Activated B cell treated with CpG ODN at 0.5 μM for 24 hours (primary cell): ENCODE measurements around the gene YBX2. TPM values are rescaled to one million over a fixed set of nuclear protein-coding genes. Genes with fewer than 3 reads are reported as not detected.

ENCODE experiments used
- ATAC-seq: fragments of 200-7000 bp; cut with Tn5 transposase; one replicate; pipeline ENCODE4 v1.10.0; 2021; ENCODE audit warnings: low read depth, mild to moderate bottlenecking, moderate library complexity
- CTCF ChIA-PET: fragments of 350-600 bp; sonication (Branson Sonifier 250); formaldehyde crosslinking; loops from one replicate; lab custom pipeline; 2021; ENCODE audit warnings: antibody characterized with exemption; lab: Charles Lee
- POLR2A ChIA-PET: fragments of 350-600 bp; sonication (Branson Sonifier 250); formaldehyde crosslinking; loops from one replicate; lab custom pipeline; 2021; ENCODE audit warnings: antibody characterized with exemption; lab: Charles Lee
- DNase-seq: peaks from one replicate; pipeline ENCODE4 v3.0.0; 2022
- H3K27ac Mint-ChIP-seq: one replicate; pipeline ENCODE4 v1.8.0; 2020; ENCODE audit warnings: mixed read lengths
- H3K27me3 Mint-ChIP-seq: one replicate; pipeline ENCODE4 v1.8.0; 2021; ENCODE audit warnings: mixed read lengths
- H3K36me3 Mint-ChIP-seq: one replicate; pipeline ENCODE4 v1.8.0; 2021; ENCODE audit warnings: low read depth, mixed read lengths
- H3K4me1 Mint-ChIP-seq: one replicate; pipeline ENCODE4 v1.8.0; 2021; ENCODE audit warnings: mixed read lengths
- H3K4me3 Mint-ChIP-seq: one replicate; pipeline ENCODE4 v1.8.0; 2020; ENCODE audit warnings: mild to moderate bottlenecking, mixed read lengths
- H3K9me3 Mint-ChIP-seq: one replicate; pipeline ENCODE4 v1.8.0; 2020; ENCODE audit warnings: mixed read lengths
- intact Hi-C: fragments of 100-400 bp; cut with micrococcal nuclease; formaldehyde crosslinking; loops from one replicate; pipeline ENCODE4 v1.15.1; 2024
- total RNA-seq: library from RNA; stranded (reverse); gene quantifications from 2 replicates; pipeline ENCODE4 v1.2.3, GENCODE V29; 2022
- TF ChIP-seq, protein P1 (sequence below): fragments of 200-600 bp; IDR thresholded peaks from one replicate; pipeline ENCODE4 v1.8.0; 2022; ENCODE audit warnings: antibody characterized with exemption, mild to moderate bottlenecking

Gene YBX2
- total RNA-seq, 1 donor from 2014 or later = 0.16 TPM

DNA sequence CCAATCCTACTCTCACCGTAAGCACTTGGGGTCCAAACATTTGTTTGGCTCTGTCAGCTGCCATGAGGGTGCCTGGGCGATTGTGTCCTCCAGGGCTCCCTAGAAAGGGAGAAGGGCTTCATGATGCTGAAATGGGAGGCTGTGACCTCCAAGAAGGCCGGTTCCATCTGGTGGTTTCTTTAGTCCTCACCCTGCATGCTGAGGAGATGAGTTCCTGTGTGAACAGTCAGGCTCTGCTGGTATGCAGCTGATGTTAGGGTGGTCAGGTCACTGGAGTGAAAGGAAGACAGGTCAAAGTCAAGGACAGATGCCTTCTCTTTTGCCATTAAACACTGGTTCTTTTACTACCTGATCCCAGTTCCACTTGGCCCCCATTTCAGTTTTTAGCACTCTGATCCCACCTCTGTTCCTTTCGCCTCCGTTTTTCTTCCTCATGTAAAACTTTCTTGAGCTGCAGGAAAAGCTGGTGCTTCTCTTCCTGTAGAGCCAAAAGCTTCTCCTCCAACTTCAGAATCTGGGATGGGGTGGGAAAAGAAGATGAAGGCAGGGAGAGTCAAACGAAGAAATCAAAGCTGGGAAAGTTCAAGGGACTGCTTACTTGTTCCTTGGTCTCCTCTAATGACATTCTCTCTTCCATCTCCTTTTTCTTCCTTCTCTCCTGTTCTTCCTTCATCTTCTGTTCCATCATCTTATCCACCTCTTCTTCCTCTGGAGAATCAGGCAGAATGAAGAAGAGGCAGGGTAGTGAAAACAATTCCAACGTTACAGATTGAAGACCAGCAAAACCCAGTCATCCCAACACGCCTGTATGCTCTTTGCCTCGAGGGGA is 19.7 kb upstream of the YBX2 start:
- peaks cover 74% of the 10 kb centered on the region for H3K36me3 Mint-ChIP-seq
- peak overlapping the region; percentile 85 for H3K4me3 Mint-ChIP-seq
- intact Hi-C loops = no loop called here
- H3K4me1 Mint-ChIP-seq = peaks cover 62% of the 10 kb centered on the region
- TF ChIP-seq, protein P1, sequence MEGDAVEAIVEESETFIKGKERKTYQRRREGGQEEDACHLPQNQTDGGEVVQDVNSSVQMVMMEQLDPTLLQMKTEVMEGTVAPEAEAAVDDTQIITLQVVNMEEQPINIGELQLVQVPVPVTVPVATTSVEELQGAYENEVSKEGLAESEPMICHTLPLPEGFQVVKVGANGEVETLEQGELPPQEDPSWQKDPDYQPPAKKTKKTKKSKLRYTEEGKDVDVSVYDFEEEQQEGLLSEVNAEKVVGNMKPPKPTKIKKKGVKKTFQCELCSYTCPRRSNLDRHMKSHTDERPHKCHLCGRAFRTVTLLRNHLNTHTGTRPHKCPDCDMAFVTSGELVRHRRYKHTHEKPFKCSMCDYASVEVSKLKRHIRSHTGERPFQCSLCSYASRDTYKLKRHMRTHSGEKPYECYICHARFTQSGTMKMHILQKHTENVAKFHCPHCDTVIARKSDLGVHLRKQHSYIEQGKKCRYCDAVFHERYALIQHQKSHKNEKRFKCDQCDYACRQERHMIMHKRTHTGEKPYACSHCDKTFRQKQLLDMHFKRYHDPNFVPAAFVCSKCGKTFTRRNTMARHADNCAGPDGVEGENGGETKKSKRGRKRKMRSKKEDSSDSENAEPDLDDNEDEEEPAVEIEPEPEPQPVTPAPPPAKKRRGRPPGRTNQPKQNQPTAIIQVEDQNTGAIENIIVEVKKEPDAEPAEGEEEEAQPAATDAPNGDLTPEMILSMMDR = no peak
- no peaks in the 10 kb centered on the region for H3K27me3 Mint-ChIP-seq
- H3K9me3 Mint-ChIP-seq = no peaks in the 10 kb centered on the region
- ChIA-PET POLR2A (interaction anchor here (0.7 to 3.8 kb wide), 14 partner anchors 16 to 373 kb away, joined by 3 to 34 read pairs (median 4); partner anchors contain the start of genes ACAP1, MPDU1, NEURL4 and PLSCR3), CTCF (interaction anchor here (1.1 to 2.8 kb wide), 4 partner anchors 8 to 22 kb away, joined by 3 to 12 read pairs (median 4); partner anchors contain the start of gene ACAP1)
- H3K27ac Mint-ChIP-seq = peak overlapping the region; percentile 85
- ATAC-seq (no peak), DNase-seq (no peak)

DNA sequence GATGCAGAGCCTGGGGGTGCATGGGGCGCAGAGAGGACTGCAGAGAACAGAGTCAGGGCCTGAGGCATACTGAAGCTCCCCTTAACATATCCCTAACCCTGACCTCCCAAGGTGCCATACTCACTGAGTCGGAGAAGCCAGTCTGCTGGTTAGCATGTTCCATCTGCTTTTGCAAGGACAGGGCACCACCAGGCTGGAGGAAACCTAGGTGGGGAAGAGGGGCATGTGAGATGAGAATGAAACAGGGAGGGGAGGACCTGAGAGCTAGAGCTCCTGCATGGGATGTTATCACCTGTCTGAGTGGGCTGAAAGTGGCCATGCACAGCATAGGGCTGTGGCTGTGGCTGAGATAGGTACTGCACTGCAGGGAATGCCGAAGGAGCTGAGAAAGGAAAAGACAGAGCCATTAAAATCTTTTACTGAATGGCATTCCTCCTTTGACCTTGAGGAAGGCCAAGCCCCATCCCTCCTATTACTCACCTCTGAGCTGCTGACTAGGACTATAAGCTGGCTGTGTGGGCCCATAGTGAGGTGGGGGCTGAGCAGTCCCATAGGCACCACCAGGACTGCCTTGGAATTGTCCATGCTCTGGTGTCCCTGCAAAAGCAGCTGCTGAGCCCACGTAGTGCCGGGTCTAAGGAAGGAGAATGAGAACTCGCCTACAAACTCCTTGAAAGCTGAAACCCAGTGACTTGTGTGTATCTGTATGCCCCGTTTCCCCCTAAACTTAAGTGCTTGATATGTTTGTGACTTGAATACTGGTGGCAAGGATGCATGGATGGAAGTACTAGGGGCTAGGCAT is 18.9 kb upstream of the YBX2 start:
- TF ChIP-seq, protein P1 = no peak
- H3K27me3 Mint-ChIP-seq = no peaks in the 10 kb centered on the region
- H3K4me3 Mint-ChIP-seq = peak overlapping the region; percentile 85
- intact Hi-C loops = no loop called here
- H3K36me3 Mint-ChIP-seq = peaks cover 75% of the 10 kb centered on the region
- ChIA-PET POLR2A (interaction anchor here (1.2 to 3.8 kb wide), 9 partner anchors 11 to 373 kb away, joined by 3 to 34 read pairs (median 5); partner anchors contain the start of genes ACAP1, MPDU1, NEURL4 and SLC2A4), CTCF (interaction anchor here (0.8 to 2.8 kb wide), 5 partner anchors 8 to 24 kb away, joined by 3 to 12 read pairs (median 4); partner anchors contain the start of gene ACAP1)
- peaks cover 66% of the 10 kb centered on the region for H3K4me1 Mint-ChIP-seq
- ATAC-seq (no peak), DNase-seq (no peak)
- H3K27ac Mint-ChIP-seq = peak overlapping the region; percentile 85
- H3K9me3 Mint-ChIP-seq = no peaks in the 10 kb centered on the region

DNA sequence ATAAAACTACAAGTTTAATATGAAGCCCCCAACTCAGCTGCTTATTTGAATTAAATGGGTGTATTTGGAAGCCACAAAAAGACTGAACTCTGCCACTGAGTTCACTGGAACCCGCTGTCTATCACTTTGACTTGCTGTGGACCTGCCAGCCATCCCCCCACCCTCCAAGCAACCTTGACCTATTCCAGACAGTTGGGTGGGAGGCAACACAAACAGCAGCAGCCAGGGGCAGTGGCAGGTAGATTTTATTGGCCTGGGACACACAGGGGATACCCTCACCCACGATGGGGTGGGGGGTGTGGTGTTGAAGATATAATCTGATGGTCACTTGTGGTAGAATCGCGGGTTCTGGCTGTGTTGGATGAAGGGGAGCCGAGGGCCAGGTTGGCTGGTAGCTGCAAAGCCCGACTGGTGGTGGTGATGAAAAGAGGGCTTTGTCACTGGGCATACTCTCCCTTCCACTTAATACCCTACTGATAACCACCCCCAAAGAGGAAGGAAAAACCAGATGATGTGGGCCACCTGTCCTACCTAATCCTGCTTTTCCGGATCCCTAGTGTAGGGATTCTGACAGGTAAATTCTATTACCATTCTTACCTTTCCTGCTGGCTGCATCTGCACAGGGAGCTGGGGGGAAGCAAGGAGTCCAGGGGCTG is 18.1 kb upstream of the YBX2 start:
- no peak for DNase-seq
- Mint-ChIP-seq H3K4me1 (peaks cover 66% of the 10 kb centered on the region), H3K36me3 (peaks cover 69% of the 10 kb centered on the region), H3K9me3 (no peaks in the 10 kb centered on the region), H3K27ac (peak overlapping the region; percentile 85), H3K27me3 (no peaks in the 10 kb centered on the region), H3K4me3 (peak overlapping the region; percentile 19)
- intact Hi-C loops = no loop called here
- ChIA-PET CTCF (interaction anchor here (0.8 to 2.8 kb wide), 4 partner anchors 9 to 25 kb away, joined by 3 to 12 read pairs (median 4); partner anchors contain the start of gene ACAP1), POLR2A (interaction anchor here (0.6 to 3.8 kb wide), 8 partner anchors 12 to 373 kb away, joined by 3 to 34 read pairs (median 6); partner anchors contain the start of genes ACAP1, NEURL4 and SLC2A4)
- TF ChIP-seq, protein P1 = no peak
- no peak for ATAC-seq

DNA sequence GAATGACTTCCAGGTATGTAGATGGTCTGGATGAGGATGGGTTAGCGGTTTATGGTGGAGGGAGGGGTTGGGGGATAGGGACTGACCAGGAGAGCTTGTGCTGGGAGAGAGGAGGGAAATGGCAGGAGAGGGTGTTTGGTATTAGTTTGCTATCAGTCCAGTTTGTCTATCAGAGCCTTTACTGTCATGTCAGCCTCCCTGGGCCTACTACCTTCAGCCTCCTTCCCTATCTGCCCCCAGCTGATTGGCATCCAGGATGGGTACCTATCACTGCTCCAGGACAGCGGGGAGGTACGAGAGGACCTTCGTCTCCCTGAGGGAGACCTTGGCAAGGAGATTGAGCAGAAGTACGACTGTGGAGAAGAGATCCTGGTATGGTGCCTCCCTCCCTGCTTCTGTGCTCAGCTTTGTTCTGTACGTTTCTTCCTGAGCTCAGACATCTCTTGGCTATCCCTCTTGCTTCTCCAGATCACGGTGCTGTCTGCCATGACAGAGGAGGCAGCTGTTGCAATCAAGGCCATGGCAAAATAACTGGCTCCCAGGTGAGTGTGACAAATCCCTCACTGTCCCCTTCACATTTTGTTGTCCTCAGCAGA is 16.8 kb upstream of the YBX2 start:
- ATAC-seq (no peak), DNase-seq (no peak)
- Mint-ChIP-seq H3K9me3 (no peaks in the 10 kb centered on the region), H3K27me3 (no peaks in the 10 kb centered on the region), H3K27ac (peak overlapping the region; percentile 96), H3K4me3 (no peak overlapping the region), H3K4me1 (peaks cover 68% of the 10 kb centered on the region), H3K36me3 (peaks cover 72% of the 10 kb centered on the region)
- TF ChIP-seq, protein P1 = no peak
- CTCF ChIA-PET = interaction anchor here (1.2 to 3.2 kb wide), 2 partner anchors 15 to 45 kb away, joined by 4 to 12 read pairs; no protein-coding TSS in a partner anchor
- intact Hi-C loops = no loop called here
- POLR2A ChIA-PET = interaction anchor here (0.8 to 3.8 kb wide), 5 partner anchors 16 to 93 kb away, joined by 3 to 62 read pairs (median 3); partner anchors contain the start of genes ACAP1, NEURL4, PHF23 and TMEM256
